A549 (cell line): ENCODE measurements around the gene CBX5.

Experiments used
- CHD4 ChIP-seq: fragments of 200-600 bp; sonication (generic); IDR thresholded peaks from 2 replicates; pipeline ENCODE4 v1.6.1; 2016; ENCODE audit warnings: antibody characterized with exemption, mild to moderate bottlenecking, borderline replicate concordance
- EP300 ChIP-seq, 2 experiments: fragments of >200 bp; sonication (Bioruptor Twin); formaldehyde crosslinking; IDR thresholded peaks; 2 replicates in 1 of 2; 3 replicates in 1 of 2; pipeline ENCODE4 v1.6.1; 2016 to 2017
- MAZ ChIP-seq: fragments of 150-350 bp; IDR thresholded peaks from 2 replicates; pipeline ENCODE4 v1.6.1; 2014; ENCODE audit warnings: antibody characterized with exemption, low read depth, low read length, borderline replicate concordance
- MYC ChIP-seq: IDR thresholded peaks from 2 replicates; pipeline ENCODE4 v1.6.1; 2012; ENCODE audit warnings: mild to moderate bottlenecking, inconsistent platforms, low read length, improper control_type of control experiment, borderline replicate concordance
- RARB ChIP-seq: fragments of 250-450 bp; sonication (Bioruptor Pico); IDR thresholded peaks from 2 replicates; pipeline ENCODE4 v1.8.0; 2021; ENCODE audit warnings: mild to moderate bottlenecking, moderate library complexity
- RCOR1 ChIP-seq: fragments of 150-350 bp; IDR thresholded peaks from 2 replicates; pipeline ENCODE4 v1.6.1; 2014; ENCODE audit warnings: antibody characterized with exemption, low read length, low read depth
- SMC3 ChIP-seq: fragments of >200 bp; sonication (Bioruptor Twin); formaldehyde crosslinking; IDR thresholded peaks from 3 replicates; pipeline ENCODE4 v1.6.1; 2018; ENCODE audit warnings: inconsistent platforms
- TP53 ChIP-seq: fragments of 250-450 bp; sonication (Bioruptor Pico); IDR thresholded peaks from 2 replicates; pipeline ENCODE4 v1.5.0; 2021; ENCODE audit warnings: mild to moderate bottlenecking, moderate library complexity
- TF ChIP-seq, protein P1 (sequence below): IDR thresholded peaks from 2 replicates; pipeline ENCODE4 v1.6.1; 2012
- TF ChIP-seq, protein P2 (sequence below): fragments of >200 bp; sonication (Bioruptor Twin); formaldehyde crosslinking; IDR thresholded peaks from 3 replicates; pipeline ENCODE4 v1.5.1; 2016
- TF ChIP-seq, protein P3 (sequence below): fragments of 450-650 bp; IDR thresholded peaks from 2 replicates; pipeline ENCODE4 v1.6.1; 2014; ENCODE audit warnings: antibody characterized with exemption
- TF ChIP-seq, protein P4 (sequence below): fragments of 200-600 bp; sonication (generic); IDR thresholded peaks from 2 replicates; pipeline ENCODE4 v1.6.1; 2016; ENCODE audit warnings: antibody characterized with exemption, mild to moderate bottlenecking, moderate library complexity
- TF ChIP-seq, protein P5 (sequence below): fragments of 150-350 bp; IDR thresholded peaks from 2 replicates; pipeline ENCODE4 v1.6.1; 2014; ENCODE audit warnings: low read depth, mild to moderate bottlenecking, low read length

DNA sequence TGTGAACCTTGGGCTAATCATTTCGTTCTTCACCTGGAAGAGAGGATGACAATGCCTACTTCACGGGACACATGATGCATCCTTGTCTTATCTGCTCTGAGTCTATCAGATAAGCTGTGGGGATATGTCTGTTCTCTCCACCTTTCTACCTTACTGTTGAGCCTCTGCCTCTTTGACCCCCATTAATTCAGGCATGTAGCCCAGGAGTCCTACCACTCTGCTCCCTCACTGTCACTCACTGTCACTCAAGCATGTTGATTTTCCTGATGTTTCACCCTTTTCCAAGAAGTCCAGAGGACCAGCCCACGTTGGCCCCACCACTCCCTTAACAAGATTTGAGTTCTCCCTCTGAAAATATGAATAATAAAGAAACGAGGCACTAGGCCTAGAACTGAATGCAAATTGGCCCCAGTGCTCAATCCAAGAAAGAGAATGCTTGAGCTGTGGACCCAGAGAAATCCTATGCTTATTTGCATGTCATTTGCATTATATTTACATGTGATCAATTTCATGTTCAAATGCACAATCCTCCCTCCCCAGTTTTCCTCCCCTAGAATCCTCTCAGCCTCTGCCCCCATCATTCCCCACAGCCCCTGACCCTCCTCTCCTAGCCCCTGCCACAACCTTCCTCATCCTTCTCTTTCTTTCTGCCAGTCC, 84.7 kb downstream of the CBX5 start:
- TF ChIP-seq EP300 (IDR thresholded peaks at IDR 0.05) (no peak), MYC (no peak), SMC3 (no peak), TP53 (CRISPR knock-in tag) (no peak), RCOR1 (no peak), RARB (CRISPR knock-in tag) (no peak), CHD4 (no peak), MAZ (no peak)
- TF ChIP-seq, protein P1, sequence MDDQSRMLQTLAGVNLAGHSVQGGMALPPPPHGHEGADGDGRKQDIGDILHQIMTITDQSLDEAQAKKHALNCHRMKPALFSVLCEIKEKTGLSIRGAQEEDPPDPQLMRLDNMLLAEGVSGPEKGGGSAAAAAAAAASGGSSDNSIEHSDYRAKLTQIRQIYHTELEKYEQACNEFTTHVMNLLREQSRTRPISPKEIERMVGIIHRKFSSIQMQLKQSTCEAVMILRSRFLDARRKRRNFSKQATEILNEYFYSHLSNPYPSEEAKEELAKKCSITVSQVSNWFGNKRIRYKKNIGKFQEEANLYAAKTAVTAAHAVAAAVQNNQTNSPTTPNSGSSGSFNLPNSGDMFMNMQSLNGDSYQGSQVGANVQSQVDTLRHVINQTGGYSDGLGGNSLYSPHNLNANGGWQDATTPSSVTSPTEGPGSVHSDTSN: no peak
- TF ChIP-seq, protein P2, sequence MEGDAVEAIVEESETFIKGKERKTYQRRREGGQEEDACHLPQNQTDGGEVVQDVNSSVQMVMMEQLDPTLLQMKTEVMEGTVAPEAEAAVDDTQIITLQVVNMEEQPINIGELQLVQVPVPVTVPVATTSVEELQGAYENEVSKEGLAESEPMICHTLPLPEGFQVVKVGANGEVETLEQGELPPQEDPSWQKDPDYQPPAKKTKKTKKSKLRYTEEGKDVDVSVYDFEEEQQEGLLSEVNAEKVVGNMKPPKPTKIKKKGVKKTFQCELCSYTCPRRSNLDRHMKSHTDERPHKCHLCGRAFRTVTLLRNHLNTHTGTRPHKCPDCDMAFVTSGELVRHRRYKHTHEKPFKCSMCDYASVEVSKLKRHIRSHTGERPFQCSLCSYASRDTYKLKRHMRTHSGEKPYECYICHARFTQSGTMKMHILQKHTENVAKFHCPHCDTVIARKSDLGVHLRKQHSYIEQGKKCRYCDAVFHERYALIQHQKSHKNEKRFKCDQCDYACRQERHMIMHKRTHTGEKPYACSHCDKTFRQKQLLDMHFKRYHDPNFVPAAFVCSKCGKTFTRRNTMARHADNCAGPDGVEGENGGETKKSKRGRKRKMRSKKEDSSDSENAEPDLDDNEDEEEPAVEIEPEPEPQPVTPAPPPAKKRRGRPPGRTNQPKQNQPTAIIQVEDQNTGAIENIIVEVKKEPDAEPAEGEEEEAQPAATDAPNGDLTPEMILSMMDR: no peak
- TF ChIP-seq, protein P3, sequence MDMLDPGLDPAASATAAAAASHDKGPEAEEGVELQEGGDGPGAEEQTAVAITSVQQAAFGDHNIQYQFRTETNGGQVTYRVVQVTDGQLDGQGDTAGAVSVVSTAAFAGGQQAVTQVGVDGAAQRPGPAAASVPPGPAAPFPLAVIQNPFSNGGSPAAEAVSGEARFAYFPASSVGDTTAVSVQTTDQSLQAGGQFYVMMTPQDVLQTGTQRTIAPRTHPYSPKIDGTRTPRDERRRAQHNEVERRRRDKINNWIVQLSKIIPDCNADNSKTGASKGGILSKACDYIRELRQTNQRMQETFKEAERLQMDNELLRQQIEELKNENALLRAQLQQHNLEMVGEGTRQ: no peak
- TF ChIP-seq, protein P4, sequence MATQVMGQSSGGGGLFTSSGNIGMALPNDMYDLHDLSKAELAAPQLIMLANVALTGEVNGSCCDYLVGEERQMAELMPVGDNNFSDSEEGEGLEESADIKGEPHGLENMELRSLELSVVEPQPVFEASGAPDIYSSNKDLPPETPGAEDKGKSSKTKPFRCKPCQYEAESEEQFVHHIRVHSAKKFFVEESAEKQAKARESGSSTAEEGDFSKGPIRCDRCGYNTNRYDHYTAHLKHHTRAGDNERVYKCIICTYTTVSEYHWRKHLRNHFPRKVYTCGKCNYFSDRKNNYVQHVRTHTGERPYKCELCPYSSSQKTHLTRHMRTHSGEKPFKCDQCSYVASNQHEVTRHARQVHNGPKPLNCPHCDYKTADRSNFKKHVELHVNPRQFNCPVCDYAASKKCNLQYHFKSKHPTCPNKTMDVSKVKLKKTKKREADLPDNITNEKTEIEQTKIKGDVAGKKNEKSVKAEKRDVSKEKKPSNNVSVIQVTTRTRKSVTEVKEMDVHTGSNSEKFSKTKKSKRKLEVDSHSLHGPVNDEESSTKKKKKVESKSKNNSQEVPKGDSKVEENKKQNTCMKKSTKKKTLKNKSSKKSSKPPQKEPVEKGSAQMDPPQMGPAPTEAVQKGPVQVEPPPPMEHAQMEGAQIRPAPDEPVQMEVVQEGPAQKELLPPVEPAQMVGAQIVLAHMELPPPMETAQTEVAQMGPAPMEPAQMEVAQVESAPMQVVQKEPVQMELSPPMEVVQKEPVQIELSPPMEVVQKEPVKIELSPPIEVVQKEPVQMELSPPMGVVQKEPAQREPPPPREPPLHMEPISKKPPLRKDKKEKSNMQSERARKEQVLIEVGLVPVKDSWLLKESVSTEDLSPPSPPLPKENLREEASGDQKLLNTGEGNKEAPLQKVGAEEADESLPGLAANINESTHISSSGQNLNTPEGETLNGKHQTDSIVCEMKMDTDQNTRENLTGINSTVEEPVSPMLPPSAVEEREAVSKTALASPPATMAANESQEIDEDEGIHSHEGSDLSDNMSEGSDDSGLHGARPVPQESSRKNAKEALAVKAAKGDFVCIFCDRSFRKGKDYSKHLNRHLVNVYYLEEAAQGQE: no peak
- TF ChIP-seq, protein P5, sequence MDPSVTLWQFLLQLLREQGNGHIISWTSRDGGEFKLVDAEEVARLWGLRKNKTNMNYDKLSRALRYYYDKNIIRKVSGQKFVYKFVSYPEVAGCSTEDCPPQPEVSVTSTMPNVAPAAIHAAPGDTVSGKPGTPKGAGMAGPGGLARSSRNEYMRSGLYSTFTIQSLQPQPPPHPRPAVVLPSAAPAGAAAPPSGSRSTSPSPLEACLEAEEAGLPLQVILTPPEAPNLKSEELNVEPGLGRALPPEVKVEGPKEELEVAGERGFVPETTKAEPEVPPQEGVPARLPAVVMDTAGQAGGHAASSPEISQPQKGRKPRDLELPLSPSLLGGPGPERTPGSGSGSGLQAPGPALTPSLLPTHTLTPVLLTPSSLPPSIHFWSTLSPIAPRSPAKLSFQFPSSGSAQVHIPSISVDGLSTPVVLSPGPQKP: no peak
